A549 treated with AZD2906 at 1 μM for 4 hours (cell line): ENCODE measurements around the gene MOB3C. TPM values are rescaled to one million over a fixed set of nuclear protein-coding genes. Genes with fewer than 3 reads are reported as not detected.

Source experiments
- total RNA-seq: library from RNA; stranded (reverse); fragments of 200-300 nt; extraction: Qiagen RNA extraction; gene quantifications from 5 replicates; pipeline ENCODE4 v1.2.3, GENCODE V29; 2022

The MOB3C gene
- total RNA-seq: 3.7 to 4.2 TPM (median 3.8 TPM) in 5 replicates

GRCh38 chr1:46616277-46617107 is at the start of gene MOB3C:
Gene MOB3C (minus strand): TSS chr1:46616811. CDS start chr1:46613321, 3,490 bp downstream.

GRCh38 chr1:46603858-46604549 is 12.6 kb downstream of the MOB3C start, which contains the start of gene MKNK1:
Gene MKNK1 (minus strand): TSS chr1:46604268. CDS start chr1:46583327, 20,941 bp downstream.

Other genes starting within 250 kb of the MOB3C start
- 0.46 to 1.1 TPM (median 0.62 TPM) in 5 replicates for gene FAAH, start 222.5 kb downstream of the MOB3C start, total RNA-seq
- gene DMBX1, start 127.0 kb downstream of the MOB3C start, total RNA-seq: 0.49 to 0.93 TPM (median 0.82 TPM) in 5 replicates
- not detected in 5 replicates for gene KNCN, start 65.2 kb downstream of the MOB3C start, total RNA-seq
- 16.8 to 20.8 TPM (median 17.8 TPM) in 5 replicates for gene MKNK1, start 12.5 kb downstream of the MOB3C start, total RNA-seq
- 31.0 to 34.6 TPM (median 33.7 TPM) in 5 replicates for gene ATPAF1, start 51.6 kb upstream of the MOB3C start, total RNA-seq
- gene TEX38, start 55.0 kb upstream of the MOB3C start, total RNA-seq: not detected in 5 replicates
- gene EFCAB14, start 102.3 kb upstream of the MOB3C start, total RNA-seq: 22.4 to 31.7 TPM (median 26.4 TPM) in 5 replicates
- gene CYP4B1, start 182.2 kb upstream of the MOB3C start, total RNA-seq: 0.07 to 0.24 TPM (median 0.18 TPM) in 4 of 5 replicates, not detected in the other